RCC 7860 (cell line): ENCODE measurements around the gene PCDH8.
"Not testable (repeated sequence)": the region's sequence is repeated elsewhere in the genome, so short reads cannot be mapped to it uniquely, and the experiment has no call there.

Source experiments
- DNase-seq: peaks from one replicate; pipeline ENCODE4 v3.0.0-alpha.2; 2015; ENCODE audit warnings: low spot score
- FAIRE-seq: peaks from 2 replicates; lab custom pipeline; 2012; peaks lifted over from hg19 to GRCh38; lab: Jason Lieb, UNC

The PCDH8 gene

DNA sequence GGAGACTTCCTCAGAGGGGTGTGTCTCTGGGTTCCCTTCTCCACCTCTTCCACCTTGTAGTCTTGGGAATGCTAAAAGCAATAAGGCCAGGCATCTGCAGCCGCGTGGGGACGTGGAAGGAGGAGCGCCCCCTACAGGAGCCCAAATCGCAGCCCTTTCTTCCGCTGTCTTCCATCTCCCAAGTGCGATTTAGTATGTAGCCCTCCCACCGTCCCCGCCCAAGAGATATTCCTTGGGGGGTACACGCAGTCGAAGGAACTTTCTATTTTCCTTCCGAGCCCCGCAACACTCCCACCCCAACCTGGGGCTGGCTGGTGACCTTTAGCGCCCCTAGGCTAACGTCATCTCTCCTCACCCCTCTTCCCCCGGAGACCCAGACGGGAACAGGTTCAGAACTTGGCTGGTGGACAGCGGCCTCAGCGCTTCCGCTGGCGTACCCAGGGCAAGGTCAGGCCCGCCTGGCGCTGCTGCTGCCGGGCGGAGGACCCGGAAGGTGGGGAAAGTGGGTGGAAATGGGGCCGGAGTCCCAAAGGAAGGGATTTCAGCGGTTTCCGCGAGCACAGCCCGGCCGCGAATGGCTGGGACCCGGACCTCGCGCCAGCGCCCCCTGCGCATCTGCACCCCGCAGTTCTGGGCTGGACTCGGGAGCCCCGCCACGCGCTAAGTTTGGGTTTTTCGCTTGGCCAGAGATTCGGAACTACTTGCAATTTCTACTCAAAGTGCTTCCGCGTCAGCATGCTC lies 2.1 kb upstream of the PCDH8 start:
- no peak for DNase-seq
- FAIRE-seq: no peak

DNA sequence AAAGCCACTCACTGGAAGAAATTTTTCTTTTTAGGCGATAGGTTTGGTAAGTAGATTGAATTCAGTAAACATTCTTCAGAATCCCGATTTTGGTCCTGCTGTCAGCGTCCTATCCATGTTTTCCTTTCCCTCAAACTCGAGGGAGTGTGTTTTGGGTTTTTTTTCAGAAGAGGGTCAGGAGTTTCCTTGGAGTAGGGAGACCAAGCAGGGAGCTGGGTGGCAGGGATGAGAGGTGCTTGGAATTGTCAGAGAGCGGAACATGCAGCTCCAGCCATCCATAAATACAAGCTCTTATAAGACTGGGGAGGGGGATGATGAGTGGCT lies 1.6 kb upstream of the PCDH8 start:
- no peak for FAIRE-seq
- DNase-seq: no peak

DNA sequence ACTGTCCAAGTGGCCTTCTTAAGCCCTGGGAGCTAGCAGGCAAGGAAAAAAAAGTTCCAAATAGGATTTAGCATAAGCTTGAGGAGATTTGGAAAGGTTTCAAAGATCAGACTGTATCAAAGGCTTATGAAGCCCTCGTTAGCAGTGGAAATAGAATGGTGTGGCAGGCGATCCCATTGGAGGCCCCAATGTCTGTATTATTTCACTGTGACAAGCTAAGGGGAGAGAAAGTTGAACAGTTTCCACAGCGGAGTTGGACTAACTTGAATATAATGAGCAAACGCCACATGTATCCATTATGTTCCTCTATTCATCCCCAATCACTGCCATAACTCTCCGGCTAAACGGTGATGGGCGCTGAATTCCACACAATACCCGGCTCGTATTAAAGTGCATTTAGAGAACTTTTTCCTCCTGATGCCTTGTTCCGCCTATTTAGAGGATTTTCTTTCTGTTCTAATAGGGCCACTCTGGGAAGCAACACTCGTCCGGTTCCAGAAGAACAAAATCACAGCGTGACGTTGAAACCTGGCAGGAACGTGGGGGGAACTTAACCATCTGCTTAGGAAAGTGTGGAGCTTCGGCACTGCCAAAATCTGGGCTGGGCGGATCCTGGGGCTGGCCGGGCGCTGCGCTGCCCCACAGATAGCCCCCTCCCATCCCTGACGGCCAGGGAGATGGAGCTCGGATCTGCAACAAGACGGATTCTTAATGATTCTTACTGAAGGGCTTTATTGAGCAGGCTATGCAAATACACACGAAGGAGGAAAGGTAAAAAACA lies 1.0 kb upstream of the PCDH8 start:
- no peak for FAIRE-seq

DNA sequence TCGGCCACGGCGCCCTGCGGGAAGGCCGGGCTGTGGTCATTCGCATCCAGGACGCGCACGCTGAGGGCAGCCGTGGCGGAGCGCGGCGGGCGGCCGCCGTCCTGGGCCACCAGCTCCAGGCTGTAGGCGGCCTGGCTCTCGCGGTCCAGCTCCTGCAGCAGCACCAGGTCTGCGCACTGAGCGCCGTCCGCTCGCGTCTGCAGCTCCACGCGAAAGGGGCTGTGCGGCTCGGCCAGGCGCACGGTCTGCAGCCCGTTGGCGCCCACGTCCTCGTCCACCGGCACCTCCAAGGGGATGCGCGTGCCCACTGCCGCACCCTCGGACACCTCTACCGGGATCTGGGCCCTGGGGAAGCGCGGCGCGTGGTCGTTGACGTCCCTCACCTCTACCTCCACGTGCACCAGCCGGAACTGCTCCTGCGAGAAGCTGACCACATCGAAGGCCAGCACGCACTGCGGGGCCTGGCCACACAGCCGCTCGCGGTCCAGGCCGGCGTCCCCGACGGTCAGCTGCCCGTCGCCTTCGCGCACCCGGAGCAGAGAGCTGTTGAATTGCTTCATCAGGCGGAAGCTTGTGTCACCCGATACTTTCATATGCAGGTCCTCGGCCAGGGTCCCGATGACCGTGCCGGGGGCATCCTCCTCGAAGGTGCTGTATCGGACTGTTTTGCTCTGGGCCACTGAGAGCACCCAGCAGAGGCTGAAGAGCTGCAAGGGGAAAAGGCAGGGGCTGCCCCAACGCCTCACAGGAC lies 583 bp downstream of the PCDH8 start:
- no peak for FAIRE-seq
- DNase-seq: no peak

More for the DNA sequence above, 1.0 kb upstream of the PCDH8 start:
- no peak for DNase-seq

DNA sequence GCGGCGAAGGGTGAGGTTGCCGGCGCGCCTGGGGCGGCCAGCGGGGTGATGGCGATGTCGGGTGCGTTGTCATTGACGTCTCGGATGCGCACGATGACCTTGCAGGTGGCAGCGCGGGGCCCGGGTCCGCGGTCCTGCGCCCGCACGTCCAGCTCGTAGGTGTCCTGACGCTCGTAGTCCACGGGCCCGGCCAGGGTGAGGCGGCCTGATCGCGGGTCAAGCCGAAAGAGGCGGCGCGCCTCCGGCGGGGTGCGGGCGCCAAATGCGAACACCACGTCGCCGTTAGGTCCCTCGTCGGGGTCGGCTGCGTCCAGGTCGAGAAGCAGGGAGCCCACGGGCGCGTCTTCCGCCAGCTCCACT lies 1.1 kb downstream of the PCDH8 start:
- DNase-seq (no peak), FAIRE-seq (no peak)

DNA sequence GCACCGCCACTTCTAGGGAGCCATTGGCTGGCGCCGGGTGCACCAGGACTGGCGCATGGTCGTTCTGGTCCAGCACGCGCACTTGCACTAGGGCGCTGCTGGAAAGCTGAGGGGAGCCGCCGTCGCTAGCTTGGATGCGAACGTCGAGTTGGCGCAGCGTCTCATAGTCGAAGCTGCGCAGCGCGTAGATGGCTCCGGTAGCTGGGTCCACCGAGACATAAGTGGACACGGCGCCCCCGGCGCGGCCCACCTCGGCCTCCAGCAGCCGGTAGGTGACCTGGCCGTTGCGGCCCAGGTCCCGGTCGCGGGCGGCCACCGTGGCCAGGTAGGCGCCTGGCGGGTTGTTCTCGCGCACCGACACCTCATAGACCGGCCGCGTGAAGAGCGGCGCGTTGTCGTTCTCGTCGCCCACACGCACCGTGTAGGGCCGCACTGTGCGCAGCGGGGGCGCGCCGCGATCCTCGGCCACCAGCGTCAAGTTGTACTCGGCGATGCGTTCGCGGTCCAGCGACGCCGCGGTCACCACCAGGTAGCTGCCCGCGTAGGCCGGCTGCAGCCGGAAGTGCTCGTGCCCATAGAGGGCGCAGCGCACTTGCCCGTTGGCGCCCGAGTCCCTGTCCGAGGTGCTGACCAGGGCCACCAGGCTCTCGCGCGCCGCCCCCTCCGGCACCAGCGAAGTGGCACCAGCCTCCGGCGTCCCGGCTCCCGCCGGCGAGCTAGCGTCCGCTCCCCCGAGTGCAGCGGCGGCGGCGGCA lies 1.7 kb downstream of the PCDH8 start:
- no peak for FAIRE-seq
- DNase-seq: no peak

DNA sequence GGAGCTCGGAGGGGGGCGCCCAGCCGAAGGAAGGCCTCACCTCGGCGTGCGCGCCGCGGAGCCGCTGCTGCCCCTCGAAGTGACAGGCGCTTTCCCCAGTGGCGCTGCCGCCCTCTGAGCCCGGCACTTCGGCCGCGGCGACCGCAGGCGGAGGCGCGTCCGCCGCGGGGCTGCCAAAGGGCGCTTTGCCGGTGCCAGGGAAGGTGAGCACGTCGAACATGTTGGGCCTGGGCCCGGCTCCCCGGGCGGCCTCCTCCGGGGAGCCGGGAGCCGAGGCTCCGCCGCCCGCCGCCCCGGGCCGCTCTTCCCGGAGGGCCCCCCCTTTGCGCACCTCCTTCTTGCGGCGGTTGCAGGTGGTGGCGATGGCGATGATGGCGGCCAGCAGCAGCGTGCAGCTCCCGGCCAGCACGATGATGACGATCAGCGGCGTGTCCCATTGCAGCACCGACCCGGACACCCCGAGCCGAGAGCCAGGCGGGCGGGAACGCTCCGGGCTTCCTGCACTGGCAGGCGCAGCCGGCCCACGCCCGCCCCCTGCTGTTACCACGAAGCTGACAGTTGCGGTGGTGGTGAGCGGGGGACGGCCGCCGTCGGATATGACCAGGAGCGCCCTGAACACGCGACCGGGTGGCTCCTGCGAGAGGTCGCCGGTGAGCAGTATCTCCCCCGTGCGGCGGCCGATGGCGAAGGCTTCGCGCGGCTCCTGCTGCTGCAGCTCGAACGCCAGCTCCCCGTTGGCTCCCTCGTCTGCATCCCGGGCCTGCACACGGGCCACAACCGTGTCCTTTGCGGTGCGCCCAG lies 2.5 kb downstream of the PCDH8 start:
- FAIRE-seq (no peak), DNase-seq (no peak)

DNA sequence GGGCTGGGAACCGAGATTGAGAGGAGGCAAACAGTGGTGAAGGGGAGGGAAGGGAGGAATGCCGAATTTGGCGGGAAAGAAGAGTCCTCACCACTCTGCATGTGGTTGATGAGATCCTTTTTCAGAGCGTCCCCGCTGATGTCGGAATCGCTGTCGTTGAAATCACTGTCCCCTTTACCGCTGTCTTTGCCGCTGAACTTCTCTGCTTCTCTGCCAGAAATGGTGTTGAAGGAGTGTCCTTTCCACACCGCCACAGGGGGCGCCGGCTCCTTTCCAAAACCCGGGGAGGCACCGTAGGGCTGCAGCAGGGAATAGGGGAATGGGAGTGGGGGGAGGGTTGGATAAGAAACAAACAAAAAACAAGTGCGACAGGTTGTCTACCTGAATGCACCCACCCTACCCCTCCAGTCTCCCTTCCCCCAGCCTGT lies 3.1 kb downstream of the PCDH8 start:
- FAIRE-seq (no peak), DNase-seq (no peak)

DNA sequence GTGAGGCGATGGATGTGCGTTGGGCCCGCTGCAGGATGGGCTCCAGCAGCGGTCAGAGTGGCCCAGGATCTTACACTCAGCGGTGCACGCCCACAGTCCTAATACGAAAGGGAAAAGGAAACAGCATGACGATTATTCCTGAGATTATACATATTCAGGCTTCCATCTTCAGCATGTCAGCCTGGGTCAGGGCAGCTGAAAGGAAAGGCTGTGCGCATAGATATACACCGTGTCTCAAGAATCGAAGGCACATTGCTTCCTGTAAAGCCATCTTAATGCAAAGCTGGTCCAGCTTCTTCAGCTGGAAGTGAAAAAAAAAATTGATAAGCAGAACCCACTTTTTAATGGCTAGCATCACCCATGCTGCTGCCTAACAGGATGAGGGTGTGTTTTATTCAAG lies 3.6 kb downstream of the PCDH8 start:
- FAIRE-seq (no peak), DNase-seq (no peak)

DNA sequence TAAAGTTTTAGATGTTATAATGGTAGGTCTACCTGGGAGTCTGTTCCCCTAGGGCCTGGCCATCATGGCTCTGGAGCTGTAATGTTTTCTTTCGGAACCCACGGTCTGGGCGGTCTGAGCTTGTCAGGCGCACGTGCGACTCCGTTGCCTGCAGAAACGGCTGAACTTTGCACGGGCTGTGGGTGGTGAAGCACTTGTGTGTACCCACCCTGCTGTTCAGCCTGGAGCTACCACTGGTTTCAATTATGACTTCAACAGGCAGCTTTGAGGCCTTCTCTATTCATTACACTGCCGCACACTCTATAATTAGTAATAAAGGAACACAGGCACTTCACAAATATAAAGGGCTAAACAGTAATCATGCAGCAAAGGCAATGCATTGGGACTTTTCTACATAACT lies 6.0 kb downstream of the PCDH8 start:
- FAIRE-seq: no peak
- no peak for DNase-seq

DNA sequence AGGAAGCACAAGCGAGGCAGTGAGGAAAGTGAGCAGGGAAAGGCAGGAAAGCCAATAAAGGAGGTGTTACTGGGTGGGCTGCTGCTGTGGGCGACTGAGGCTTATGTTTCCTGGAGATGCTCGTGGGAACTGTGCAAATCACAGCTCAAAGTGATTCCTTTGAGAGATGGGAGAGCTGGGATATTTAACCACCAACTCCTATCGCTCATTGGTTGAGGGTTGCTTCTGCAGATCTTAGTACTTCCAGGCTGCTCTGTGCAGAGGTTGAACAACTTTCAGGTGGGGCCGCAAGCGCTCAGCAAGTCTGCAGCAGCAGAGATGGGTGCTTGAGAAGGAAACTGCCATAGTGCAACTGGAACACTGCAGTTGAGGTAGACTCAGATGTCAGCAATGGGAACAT lies 8.4 kb downstream of the PCDH8 start:
- no peak for DNase-seq
- FAIRE-seq: no peak

DNA sequence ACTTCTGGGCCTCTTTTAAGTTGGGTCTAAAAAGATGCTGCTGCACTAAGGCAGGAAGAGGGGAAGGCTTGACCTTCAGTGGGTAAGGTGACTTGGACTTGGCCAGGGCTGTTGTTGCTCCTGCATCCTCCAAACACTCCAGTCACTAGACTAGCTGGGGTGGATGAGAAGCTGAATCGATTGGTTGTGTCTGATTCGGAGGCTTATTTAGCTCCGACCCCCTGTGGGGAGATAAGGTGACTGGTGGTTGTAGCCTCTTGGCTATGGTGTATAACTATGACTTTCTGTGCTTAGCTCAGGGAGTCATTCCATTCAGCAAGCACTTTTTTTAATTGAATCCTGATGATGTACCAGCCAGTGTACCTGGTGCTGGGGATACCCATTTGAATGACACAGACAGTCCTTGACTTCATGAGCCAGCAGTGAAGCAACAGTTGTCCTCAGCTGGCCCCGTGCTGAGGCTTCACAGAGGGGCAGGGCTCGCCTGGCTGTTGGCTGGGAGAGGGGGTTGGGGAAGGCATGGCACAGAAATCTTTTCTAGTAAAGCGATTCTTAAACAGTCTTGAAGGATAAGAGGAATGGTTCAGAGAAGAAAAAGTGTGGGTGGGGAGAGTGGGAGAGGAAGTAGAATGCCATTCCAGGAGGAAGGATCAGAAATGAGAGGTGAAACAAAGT lies 9.9 kb downstream of the PCDH8 start:
- FAIRE-seq (no peak), DNase-seq (no peak)

DNA sequence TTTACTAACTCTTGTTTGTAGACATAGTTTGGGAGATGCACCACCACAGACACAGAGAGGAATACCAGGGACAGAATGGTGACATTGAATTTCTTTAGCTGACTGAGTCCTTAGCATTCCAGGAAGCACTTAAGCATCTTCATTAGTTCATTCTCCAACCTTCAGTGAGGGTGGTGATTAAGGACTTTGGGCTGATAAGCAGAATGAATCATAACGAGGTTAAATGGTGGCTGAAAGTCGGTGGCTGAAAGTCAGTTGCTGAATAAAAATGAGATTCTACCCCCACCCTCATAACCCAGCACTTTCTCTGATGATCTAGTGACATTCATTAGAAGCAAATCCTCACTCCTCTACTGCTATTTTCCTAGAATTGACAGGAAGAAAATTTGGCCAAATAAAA lies 10.6 kb downstream of the PCDH8 start:
- FAIRE-seq (no peak), DNase-seq (no peak)

DNA sequence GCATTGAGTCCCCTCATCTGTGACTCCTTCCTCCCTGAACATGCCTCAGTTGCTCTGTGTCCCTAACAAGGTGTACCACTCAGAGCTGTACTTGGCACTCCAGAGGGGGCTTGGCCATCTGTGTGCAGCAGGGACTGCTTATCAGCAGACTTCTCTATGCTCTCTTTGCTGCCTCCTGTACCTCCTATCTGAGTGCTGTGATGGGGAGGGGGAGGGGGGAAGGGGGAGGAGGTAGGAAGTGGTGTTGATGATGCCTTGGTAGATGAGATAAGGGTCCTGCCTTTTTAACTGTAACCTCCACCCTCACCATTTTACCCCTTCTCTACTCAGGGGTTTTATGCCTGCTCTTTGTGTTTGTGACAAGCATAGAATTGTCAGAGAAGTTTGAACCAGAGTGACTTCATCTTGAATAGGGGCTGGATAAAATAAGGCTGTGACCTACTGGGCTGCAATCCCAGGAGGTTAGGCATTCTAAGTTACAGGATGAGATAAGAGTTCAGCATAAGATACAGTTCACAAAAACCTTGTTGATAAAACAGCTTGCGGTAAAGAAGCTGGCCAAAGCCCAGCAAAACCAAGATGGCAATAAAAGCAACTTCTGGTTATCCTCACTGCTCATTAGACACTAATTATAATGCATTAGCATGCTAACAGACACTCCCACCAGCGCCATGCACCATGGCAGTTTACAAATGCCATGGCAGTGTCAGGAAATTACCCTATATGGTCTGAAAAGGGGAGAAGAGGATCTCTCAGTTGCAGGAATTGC lies 13.2 kb downstream of the PCDH8 start:
- FAIRE-seq (no peak), DNase-seq (no peak)

DNA sequence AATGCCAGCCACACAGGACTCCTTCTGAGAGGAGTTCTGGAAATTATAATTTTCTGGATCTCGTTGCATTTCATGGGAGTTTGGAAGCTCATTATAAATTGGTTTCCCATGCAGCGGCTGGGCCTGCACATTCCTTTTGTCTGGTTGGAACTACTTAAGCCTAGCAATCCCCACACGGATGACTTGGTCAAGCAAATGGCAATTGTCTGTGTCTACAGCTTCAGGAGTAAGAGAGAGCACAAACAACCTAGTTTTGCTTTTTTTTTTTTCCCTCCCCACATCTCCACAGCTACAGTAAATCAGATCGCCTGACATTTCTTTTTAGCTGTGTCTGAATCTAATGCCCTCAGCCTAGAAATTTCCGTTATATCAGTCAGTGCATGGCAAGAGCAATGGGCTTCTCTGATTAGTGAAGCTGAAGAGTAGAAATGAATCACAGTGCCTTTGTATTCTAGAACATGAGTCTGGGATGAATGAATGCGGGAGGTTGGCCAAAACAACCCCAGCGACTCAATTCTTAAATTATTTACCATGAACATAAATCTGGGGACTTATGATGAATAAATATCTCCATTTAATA lies 15.1 kb downstream of the PCDH8 start:
- FAIRE-seq (no peak), DNase-seq (no peak)

DNA sequence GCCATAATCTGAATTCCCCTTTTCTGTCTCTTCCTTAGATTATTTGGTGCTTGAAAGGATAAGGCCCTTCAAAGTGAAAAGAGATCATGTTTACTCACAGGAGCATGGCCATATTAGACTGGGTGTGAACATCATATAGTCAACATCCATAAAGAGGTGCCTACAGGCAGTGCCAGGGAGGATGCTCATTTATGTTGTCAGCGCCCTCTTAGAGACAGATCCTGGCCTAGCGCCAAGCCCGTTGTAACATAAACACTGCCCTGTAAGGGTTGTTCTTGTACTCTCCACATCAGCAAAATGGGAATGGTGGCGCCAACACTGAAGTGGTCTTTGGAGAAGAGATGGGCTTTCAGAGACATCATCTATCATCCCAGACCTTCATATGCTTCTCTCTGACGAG lies 16.1 kb downstream of the PCDH8 start:
- FAIRE-seq (no peak), DNase-seq (no peak)

DNA sequence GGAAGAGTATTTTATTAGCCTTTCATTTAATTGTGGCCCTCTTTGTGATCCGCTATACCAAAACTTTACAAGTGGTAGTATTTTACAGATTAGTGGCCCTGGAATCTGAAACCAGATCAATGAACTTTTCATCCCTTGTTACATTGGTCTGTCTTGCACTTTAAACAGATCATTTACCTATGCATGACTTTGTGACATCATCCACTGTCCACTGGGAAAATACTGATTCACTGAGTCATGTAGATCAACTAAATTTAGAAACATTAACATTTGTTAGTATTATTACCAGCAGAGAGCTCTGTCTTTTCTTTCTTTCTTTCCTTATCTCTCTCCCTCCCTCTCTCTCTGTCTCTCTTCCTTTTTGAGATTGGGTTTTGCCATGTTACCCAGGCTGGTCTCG lies 17.5 kb downstream of the PCDH8 start:
- no peak for FAIRE-seq

DNA sequence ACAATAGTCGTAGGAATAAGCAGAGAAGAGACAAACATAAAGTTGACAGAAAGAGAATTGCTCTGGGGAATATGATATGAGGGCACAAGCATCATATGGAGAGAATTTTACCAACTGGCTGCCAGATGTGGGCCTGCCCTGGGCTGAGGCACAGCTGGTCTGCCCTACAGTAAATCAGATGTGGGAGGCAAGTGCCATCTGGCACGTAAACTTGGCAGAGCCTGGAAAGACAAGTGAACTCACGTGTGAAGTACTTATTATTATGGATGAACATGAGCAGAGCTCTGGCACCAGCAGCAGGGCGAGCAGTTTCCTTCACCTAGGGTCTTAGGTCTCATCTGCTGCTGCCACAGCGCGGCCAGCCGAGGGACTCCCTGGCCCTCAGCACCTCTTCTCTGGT lies 20.6 kb downstream of the PCDH8 start:
- DNase-seq (no peak), FAIRE-seq (no peak)

More for the DNA sequence above, 17.5 kb downstream of the PCDH8 start:
- no peak for DNase-seq

DNA sequence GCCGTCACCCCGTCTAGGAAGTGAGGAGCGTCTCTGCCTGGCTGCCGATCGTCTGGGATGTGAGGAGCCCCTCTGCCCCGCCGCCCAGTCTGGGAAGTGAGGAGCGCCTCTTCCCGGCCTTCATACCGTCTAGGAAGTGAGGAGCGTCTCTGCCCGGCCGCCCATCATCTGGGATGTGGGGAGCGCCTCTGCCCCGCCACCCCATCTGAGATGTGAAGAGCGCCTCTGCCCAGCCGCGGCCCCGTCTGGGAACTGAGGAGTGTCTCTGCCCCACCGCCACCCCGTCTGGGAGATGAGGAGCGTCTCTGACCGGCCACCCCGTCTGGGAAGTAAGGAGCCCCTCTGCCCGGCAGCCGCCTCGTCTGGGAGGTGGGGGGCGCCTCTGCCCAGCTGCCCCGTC lies 30.6 kb downstream of the PCDH8 start:
- not testable (repeated sequence) for FAIRE-seq, DNase-seq
